HG03025 (cell line): ENCODE results near the gene SRP68.

Source experiments
- ATAC-seq: cut with Tn5 transposase; IDR thresholded peaks from one replicate; pipeline ENCODE4 v1.9.1; 2021; ENCODE audit warnings: mild to moderate bottlenecking, moderate library complexity; ENCODE audit not compliant: unreplicated experiment, low FRiP score

The SRP68 gene

GRCh38 chr17:76090517-76091129 is 18.3 kb upstream of the SRP68 start:
- ATAC-seq, result no peak

GRCh38 chr17:76089680-76090516 is 17.6 kb upstream of the SRP68 start:
- no peak for ATAC-seq

DNA sequence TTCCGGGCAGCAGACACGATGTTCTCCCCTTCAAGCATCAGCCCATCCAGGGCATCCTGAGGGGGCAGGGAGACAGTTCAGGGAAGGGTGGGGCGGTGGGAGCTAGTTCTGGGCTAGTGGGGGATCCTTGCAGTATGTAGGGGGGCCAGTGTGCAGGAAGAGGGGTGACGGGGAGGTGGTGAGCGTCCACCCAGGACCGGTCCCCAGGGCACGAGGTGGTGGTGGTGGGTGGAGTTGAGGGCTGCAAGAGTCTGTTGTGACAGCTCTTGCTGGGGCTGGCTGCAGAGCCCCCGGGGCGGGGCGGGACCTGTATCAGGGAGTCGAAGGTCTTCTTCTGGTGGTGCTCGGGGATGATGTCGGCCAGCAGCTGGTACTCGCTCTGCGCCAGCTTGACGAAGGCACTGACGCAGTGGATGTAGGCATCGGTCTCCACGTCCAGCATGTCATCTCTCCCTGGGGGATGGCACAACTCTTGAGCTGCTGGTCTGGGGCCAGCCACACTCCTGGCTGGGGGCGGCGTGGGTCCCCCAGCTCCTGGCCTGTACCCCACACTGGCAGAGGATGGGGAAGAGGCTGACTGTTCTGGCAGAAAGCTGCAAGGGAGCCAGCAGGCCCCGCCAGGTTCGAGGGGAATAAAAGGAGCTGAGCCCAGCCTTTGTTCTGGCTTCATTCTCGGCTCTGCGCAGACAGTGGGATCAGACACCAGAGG is 16.7 kb upstream of the SRP68 start:
- ATAC-seq, result no peak

DNA sequence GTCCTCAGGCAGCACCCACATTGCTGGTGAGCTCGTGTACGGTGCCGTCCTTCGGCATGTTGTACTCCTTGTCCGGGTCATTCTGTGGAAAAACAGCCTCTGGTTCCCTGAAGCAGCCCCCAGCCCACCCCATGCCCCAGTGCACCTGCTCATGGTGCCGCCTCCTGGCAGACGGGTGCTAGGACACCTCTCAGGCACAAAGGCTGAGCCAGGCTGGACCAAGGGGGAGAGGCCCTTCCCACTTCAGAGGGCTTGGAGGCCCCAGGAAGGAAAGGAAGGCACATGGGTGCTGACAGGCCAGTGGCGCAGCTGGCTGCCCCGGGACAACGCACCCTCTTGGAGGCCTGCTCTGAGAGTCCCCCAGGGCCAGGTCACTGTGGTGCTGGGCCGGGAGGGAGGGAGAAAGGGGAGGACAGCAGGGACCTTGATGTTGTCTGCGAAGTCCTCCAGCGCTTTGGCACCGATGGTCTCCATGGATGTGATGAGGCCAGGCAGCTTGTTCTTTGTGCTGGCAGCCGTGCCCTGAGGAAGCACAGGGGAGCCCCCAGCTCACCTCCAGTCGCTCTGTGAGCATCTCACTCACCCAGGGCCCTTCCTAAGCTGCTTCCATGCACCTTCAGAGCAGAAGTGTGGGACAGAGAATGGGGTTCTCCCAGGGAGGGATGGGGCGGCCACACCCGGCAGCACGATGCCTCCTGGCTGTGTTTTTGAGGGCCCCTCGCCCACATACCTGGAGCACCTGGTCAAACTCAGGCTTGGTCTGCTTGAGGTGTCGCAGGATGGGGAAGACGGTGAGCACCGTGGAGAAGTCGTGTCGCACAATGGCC is 15.9 kb upstream of the SRP68 start:
- ATAC-seq, result no peak

- ATAC-seq, result no peak
Measured at GRCh38 chr17:76087531-76087930, 15.2 kb upstream of the SRP68 start.

GRCh38 chr17:76086384-76086783 is 14.1 kb upstream of the SRP68 start:
- no peak for ATAC-seq

DNA sequence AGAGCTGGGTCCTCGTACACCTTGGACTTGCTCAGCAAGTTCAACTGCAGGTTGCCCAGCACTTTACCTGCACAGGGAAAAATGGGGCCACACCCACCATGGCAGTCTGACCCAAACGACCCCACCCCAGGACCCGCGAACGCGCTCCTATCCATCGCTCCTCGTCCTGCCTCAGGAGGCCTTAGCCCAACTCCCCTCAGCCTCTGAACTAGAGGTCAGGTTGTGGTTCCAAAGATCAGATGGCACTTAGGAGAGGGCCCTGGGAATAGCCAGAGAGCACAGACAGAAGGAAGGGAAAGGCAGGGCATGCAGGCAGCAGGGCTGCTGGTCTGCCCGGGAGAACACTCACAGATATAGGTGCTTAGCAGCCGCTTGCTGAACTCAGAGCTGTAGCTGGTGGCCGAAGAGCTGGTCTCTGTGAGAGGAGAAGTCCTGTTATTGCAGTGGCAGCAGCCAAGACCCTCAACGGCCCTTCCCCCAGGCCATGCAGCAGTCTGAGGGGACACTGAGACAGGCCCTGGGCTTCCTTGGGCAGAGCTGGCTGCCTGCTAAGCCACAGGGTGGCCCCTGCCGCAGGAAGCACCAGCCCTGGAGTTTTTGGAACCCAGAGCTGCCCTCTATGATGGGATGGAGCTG is 13.5 kb upstream of the SRP68 start:
- ATAC-seq, result no peak

- no peak for ATAC-seq
Measured at GRCh38 chr17:76085066-76085730, 12.9 kb upstream of the SRP68 start.

- ATAC-seq, result no peak
Measured at GRCh38 chr17:76083536-76084182, 11.3 kb upstream of the SRP68 start.

GRCh38 chr17:76082326-76083251 is 10.3 kb upstream of the SRP68 start:
- ATAC-seq, result no peak

DNA sequence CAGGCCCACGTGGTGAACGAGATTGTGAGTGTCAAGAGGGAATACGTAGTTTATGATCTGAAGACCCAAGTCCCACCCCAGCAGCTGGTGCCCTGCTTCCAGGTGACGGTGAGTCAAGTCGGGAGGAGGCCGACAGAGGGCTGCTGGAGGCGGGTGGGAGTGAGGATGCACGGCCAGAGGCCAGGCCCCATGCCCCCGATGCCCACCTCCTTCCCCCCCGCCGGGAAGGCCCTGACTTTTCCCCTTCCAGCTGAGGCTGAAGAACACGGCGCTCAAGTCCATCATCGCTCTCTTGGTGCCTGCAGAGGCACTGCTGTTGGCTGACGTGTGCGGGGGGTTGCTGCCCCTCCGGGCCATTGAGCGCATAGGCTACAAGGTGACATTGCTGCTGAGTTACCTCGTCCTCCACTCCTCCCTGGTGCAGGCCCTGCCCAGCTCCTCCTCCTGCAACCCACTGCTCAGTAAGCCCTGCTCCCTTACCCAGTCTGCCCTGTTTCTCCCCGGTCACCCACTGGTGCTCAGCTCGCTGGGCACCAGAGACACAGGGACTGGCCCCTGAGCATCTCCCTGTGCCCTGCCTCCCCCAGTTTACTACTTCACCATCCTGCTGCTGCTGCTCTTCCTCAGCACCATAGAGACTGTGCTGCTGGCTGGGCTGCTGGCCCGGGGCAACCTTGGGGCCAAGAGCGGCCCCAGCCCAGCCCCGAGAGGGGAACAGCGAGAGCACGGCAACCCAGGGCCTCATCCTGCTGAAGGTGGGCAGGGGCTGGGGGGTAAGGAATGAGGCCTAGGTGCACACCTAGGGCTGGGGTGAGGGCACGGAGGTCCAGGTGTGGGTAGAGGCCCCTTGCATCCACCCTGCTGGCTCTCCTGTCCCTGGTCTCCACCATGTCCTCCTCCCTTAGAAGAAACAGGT is 9.2 kb upstream of the SRP68 start:
- ATAC-seq, result no peak

DNA sequence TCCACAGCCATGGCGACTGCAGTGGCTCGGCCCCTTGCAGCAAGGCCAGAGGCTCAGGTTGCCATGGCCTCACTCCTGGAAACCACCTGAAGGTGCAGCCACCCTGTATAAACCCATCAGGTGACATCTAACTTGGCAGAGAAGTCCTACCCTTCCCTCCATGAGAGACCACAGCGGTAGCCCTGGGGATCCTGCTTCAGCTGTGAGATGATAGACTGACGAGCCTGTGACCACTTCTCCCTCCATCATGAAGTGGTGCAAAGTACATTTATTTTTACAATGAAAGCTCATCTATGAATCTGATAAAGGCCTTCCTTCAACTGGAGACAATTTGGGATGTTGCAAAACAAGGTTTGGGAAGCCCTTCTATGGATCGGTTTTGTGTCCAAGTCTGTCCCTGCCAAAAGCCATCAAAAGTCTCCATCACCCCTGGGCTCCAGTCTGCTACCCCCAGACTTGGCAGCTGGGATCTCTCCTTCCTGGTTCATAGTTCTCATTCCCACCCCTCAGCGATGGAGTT is 8.5 kb upstream of the SRP68 start:
- no peak for ATAC-seq

DNA sequence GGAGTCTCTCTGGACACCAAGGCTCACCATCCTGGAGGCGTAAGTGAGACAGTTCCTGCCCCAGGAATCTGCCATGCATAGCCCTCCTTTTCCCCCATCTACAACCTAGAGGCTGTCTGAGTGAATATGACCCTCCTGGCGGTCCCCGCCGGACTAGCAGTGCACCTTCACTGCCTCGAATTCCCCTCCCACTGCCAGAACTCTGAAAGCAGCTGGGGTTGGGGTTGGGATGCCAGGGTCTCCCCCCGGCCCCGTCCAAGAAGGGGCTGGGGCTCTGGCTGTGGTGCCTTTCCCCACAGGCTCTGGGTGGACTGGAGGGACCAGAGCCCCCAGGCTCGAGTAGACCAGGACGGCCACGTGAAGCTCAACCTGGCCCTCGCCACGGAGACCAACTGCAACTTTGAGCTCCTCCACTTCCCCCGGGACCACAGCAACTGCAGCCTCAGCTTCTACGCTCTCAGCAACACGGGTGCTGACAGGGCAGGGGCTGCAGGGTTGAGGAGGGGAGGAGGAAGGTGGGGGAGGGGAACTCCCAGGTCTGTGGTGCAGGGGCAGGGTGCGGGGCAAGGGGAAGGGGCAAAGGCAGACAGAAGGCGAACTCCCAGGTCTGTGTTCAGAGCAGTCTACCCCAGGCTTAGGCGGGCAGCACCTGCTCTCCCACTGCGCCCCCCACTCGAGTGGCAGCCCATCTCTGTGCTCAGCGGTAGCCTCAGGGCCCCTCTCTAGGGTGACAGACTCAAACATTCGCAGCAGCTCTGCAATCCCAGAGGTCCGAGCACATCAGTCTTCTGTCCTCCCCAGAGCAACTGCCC is 7.8 kb upstream of the SRP68 start:
- ATAC-seq, result no peak

DNA sequence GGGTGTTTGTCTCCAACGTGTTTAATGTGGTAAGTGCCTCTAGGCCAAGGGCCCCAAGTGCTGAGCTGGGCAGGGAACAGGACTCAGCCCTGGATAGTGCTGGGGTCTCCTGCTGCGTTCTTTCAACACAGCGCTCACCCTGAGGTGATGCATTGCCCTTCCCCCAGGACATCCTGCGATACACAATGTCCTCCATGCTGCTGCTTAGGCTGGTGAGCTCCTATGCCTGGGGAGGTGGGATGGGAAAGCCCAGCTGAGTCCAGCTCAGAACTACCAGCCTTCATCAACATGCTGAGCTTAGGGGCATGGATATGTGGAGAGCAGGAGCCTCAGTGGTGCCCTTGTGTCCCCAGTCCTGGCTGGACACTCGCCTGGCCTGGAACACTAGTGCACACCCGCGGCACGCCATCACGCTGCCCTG is 7.2 kb upstream of the SRP68 start:
- no peak for ATAC-seq

GRCh38 chr17:76078860-76079534 is 6.7 kb upstream of the SRP68 start, which contains the start of gene ZACN:
Gene ZACN (plus strand): TSS chr17:76079182. CDS start chr17:76079265, 83 bp downstream.
- no peak for ATAC-seq
